ENCODE results near the gene ODAD4.
"Not testable (repeated sequence)": the region's sequence is repeated elsewhere in the genome, so short reads cannot be mapped to it uniquely, and the experiment has no call there.

ODAD4 gene

DNA sequence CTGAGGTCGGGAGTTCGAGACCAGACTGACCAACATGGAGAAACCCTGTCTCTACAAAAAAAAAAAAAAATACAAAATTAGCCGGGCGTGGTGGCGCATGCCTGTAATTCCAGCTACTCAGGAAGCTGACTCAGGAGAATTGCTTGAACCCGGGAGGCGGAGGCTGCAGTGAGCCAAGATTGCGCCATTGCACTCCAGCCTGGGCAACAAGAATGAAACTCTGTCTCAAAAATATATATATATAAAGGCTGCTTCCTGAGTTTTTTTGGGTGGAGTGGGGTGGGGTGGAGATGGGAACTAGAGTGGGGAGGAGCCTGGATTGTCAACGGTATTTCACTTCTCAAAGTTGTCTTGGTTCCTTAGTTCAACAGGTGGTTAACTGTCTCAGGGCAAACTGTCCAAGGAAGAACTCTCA is 79.9 kb downstream of the ODAD4 start:
- DNase-seq: not testable (repeated sequence)

- DNase-seq: no peak
Observed at GRCh38 chr17:42010898-42011516, 80.6 kb downstream of the ODAD4 start.

GRCh38 chr17:42012363-42012762 is 81.9 kb downstream of the ODAD4 start:
- not testable (repeated sequence) for DNase-seq

GRCh38 chr17:42013740-42014139 is 83.3 kb downstream of the ODAD4 start:
- not testable (repeated sequence) for DNase-seq

Data from NCI-H526 treated with DMSO at 0.1 percent for 48 hours (cell line).